GM21381 (cell line): ENCODE data around the gene GABRA6.
"Not testable (repeated sequence)": the region's sequence is repeated elsewhere in the genome, so short reads cannot be mapped to it uniquely, and the experiment has no call there.

ENCODE experiments used
- ATAC-seq: cut with Tn5 transposase; IDR thresholded peaks from one replicate; pipeline ENCODE4 v1.9.1; 2021; ENCODE audit warnings: mild to moderate bottlenecking, moderate library complexity; ENCODE audit not compliant: unreplicated experiment

GABRA6 gene

DNA sequence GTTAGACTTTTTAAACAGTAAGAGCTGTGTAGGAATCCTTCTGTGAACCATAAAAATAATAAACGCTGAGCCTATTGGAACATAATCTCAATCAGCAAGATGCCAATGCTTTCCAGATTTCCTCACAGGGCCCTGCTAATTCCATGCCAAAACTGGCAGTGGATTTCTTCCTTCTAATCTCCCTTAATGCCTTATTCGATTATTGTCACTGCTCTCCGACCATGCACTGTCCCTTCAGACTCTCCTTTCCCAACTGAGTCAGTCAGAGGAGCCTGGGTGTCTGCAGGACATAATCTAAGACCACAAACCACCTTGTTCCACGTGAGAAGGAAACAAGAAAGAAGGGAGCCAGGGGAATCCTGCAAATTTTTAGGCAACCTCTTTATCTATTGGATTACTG, at the start of gene GABRA6:
Gene GABRA6, plus strand, starts transcription at position 261 of the 400 bp plus-strand sequence. CDS start 269 bp downstream, outside the sequence.
- no peak for ATAC-seq

DNA sequence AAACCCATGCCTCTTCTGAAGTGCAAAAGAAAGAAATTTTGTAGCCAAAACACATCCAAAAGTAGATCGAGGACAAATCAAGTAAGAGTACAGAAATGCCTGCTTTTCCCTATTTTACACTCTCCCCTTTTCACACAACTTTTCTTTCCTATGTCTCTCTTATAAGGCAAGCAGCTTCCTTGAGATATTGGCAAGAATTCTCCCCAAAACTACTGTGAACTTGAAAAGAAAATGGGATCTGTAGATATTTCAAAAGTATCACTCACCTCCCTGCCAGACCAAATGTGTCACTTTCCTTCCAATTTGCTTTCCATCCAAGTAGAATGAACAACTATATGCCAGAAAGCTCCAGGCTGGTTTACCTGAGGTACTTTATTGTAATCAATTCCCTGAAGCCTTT, 47.9 kb upstream of the GABRA6 start:
- ATAC-seq, result no peak

DNA sequence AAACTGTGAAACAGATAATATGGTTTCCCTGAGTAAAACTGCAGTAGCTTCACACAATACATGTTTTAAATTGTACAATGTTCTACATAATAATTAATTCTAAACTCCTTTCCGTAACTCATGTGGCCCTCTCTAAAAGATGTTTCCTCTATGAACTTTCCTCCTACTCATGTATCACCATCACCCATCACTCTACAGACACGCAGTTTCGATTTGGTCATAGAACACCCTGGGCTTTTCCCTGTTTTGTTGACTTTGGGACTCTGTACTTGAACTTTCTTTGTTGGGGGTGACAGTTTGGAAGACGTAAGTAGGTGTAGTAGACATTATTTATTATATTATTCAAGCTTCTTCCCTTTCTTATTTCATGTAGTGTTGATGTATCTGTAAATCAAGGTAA, 44.1 kb upstream of the GABRA6 start:
- ATAC-seq, result no peak

DNA sequence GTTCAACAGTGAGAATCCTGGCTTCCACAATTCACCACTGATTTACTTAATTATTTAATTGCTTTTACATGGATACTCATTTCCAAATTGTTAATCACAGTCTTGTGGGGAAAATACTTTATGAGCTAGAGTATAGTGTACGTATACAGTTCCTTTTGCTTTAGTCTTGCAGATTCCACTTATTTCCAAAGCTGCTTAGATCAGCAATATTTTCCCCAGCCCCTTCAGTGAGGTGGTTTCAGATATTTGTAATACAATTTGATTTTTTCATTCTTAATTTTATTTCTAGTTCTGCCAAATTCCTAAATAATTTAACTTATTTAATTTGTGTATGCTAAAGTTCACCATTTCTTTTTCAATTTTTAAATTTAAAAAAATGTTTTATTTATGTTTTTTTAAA, 40.3 kb upstream of the GABRA6 start:
- no peak for ATAC-seq

DNA sequence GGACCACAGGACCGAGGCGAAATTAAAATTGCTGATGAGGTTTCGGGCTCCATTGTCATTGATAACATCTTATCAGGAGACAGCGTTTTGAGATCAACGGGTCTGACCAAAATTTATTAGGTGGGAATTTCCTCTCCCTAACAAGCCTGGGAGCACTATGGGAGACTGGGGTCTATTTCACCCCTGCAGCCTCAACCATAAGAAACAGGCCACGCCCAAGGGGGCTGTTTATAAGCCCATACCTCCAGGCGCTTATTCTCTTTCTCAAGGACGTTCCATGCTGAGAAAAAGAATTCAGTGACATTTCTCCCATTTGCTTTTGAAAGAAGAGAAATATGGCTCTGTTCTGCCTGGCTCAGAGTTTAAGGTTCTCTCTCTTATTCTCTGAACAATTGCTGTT, 33.6 kb upstream of the GABRA6 start:
- not testable (repeated sequence) for ATAC-seq

DNA sequence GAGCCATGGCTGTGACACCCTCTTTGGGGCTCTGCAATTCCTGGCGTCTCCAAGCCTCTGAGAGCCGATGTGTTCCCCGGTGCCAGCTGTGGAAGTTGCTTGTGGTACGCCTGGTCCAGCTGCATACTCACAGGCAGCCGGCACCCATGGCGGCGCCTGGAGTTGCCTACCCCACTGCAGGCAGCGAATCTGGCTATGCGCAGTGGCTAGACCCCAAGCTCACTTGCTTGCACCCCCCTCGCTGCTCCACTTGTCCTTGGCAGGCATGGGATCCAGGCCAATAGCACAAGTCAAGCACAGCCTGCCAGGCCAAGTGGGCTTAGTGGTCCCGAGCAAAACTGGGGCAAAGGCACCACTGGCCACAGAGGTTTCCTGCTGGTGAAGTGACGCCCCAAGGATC, 24.7 kb upstream of the GABRA6 start:
- ATAC-seq, result no peak

DNA sequence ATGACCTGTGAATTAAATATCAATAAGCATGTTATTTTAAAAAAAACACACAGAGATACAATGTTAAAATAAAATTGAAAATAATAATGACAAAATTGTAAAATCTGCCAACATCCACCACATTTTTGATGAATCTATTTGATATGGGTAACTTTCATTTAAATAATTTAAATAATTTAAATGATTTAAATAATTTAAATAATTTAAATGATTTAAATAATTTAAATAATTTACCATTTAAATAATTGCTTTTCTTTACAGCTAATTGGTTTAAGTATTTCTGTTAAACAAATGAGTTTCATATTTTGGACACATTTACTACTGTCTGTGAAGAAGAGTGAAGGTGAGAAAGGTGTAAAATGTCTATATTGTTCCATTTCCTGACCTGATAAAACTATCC, 22.1 kb upstream of the GABRA6 start:
- ATAC-seq, result no peak

DNA sequence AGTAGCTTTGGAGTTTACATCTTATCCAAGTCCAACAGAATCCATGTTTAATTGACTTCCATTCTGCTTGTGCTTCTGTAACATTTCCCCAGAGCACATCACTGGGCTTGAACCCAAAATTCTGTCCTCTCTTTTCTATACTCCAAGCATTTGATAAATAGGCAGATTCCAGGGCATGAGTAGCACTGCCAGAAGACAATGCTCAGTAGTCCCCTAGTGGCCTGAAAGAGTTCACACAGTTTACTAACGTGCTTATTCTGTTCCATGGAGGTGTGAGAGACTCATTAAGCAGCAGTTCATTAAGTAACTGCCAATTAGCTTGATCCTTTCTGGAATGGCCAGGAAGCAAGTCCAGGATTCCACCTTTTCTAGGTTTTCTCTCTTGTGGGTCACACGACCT, 9.4 kb upstream of the GABRA6 start:
- ATAC-seq, result peak; percentile 90

DNA sequence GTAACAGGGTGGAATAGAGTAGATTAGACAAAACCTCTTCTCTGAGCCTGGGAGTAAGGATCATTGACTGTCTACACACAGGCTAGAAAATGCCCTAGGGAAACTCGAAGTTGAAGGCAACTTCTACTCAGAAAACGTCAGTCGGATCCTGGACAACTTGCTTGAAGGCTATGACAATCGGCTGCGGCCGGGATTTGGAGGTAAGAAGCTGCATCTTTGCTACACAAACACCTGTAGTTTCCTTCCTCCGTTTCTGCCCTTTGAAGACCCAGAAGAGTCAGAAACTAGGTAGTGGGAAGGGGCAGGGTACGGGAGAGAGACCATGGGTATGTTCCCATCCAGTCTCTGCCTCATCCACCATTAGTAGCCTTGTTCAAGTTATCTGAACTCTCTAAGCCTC, 628 bp downstream of the GABRA6 start:
- no peak for ATAC-seq

DNA sequence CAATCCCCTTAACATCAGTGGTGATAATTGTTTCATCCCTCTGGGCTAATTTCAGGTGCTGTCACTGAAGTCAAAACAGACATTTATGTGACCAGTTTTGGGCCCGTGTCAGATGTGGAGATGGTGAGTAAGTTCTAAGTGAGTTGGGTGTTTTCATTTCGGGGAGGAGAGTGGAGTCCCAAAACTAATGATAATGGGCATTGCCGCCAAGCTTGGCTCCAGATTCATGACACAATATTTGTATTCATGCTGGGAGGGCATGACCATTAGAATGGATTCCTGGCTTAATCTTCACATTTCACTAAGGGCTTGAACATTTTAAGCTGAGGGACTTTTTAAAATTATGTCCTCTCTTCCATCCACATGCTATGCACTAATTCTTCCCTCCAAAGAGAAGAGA, 1.4 kb downstream of the GABRA6 start:
- ATAC-seq, result no peak

DNA sequence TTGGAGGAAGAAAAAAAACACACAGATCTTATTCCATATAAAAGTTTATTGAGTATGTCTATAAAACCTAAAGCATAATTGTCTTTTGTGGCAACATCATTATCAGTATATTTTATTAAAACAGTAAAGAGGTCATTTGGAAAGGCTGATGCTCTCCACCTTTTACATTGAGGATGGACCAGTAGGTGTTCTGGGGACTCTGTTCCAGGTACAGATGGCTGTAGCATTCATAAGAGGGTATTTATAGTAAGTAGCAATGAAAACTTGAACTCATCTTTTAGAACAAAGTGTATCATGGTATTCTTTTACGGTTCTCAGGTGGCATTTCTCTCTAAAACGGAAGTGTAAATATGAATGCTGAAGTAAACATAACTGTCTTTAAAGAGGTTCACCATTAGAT, 1.8 kb downstream of the GABRA6 start:
- ATAC-seq, result no peak

DNA sequence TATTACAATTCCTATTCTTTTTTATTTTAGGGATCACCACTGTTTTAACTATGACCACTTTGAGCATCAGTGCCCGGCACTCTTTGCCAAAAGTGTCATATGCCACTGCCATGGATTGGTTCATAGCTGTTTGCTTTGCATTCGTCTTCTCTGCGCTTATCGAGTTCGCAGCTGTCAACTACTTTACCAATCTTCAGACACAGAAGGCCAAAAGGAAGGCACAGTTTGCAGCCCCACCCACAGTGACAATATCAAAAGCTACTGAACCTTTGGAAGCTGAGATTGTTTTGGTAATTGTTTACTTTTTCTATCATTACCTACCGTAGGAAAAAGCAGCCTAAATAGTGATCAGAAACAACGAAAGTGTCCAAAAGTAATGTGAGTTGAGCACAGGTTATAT, 6.4 kb downstream of the GABRA6 start:
- ATAC-seq, result no peak

DNA sequence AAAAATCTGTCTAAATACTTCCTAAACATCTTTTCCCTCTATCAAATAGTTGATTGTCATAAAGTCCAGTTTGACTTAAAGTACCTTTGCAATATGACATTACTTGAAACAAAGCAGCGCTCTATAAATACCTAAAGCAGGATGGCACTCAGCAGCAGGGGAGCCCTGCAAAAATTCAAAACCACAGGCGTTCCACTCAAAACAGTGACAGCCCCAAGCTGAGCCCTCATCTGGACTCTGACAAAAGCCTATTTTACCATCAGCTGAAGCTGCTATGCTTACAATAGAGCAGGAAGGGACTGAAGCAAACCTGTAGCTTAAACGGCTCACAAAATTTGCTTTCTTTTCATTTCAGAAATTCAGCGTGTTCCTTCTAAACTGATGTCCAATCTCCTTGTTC, 11.5 kb downstream of the GABRA6 start:
- no peak for ATAC-seq

DNA sequence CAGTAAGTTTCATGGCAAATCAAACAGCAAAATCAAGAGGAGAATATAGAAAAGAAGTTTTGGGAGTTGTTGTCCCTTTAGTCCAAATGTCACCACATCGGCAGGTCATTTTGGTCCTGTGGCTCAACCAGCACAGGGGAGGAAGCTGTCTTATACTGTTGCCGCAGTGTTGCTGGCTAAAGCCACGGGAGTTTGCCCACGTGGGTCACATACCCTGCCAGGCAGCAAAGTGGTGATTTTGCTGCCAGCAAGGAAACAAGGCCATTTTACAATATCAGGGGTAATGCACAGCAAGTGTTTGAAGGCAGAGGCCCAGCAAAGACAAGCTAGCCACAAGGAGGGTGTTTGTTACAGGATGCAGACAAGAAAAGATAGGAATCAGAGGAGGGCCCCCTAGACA, 14.5 kb downstream of the GABRA6 start:
- ATAC-seq, result no peak

DNA sequence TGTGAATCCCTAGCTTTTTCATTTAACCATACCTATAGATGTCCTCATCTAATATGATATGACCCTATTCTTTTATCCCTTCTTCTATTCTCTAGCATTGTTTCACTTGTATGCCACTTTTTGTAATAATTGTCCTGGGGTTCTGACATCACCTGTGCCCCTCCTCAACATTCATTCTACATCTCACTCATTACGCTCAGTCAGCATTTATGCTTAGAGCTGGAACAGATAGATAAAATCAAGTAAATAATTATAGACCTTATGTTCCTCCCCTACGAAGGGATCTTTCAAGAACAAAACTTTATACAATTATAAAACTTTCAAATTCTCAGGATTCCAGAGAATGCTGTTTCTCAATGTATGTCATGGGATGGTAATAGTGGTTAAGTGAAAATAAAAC, 18.0 kb downstream of the GABRA6 start:
- ATAC-seq, result no peak

DNA sequence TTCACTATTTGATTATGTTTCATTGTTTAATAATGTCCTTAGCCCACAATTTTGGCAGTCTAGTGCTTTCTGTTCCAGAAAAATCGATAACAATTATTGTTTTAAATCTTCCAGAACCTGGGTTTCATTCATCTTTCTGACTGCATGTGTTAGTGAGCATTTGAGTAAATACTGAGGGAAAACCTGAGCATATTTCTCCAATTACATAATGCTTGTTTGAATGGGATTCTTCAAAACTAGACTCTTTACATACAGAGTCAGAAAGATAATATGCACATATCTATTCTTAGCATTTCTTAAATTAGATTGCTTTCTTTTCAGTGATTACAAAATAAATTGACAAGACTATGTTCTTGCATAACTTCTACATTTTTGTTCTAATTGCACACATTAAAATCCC, 21.9 kb downstream of the GABRA6 start:
- ATAC-seq, result no peak

DNA sequence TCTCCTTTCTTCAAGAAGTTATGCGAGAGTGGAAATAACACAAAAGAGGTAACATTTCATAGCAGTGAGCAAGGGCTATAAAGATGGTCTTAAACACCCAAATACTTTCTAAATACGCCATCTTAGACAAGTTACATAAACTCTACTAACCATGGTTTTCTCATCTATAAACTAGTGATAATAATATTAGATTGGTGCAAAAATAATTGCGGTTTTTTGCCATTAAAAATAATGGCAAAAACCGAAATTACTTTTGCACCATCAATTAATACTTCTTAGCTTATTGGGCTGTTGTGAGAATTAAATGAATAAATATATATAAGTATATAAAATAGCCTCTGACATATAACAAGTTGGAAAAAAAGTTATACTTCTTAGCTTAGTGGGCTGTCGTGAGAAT, 23.7 kb downstream of the GABRA6 start:
- no peak for ATAC-seq

DNA sequence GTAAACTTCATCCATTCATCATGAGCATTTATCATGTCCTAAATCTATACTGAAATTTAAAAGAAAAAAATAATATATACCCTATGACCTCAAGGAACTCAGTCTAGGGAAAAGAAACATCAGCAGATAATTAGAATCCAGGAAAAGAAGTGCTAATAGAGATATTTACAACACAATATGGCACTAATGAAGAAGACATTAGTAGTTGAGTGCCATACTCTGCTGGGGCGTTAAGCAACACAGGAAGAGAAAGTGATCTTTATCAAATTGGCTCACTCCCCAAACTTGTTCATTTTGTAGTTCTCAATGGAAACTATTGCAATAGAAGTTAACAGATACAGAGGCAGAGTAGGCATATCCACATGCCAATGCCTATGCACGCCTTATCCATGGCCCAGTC, 27.5 kb downstream of the GABRA6 start:
- no peak for ATAC-seq

DNA sequence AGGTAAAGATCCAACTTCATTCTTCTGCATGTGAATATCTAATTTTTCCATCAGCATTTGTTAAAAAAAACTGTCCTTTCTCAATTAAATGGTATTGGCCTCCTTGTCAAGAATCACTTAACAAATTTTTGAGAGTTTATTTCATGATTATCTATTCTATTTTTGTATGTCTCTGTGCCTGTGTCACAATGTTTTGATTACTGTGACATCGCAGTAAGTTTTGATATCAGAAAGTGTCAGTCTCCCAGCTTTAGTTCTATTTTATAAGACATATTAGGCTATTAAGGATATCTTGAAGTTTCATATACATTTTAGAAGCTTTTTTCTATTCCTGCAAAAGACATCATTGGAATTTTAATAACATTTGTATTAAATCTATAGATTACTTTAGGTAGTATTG, 33.6 kb downstream of the GABRA6 start:
- ATAC-seq, result no peak

DNA sequence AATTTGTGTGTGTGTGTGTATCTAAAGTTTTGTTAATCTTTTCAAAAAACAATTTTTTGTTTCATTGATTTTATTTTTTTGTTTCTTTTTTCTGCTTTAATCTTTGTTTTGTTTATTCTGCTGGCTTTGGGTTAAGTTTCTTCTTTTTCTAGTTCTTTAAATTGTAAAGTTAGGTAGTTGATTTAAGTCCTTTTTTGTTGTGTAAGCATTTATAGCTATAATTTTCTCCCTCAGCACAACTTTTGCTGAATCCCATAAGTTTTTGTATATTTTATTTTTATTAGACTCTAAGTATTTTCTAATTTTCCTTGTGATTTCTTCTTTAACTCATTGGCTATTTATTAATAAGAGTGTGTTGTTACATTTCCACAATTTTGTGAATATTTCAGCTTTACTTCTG, 34.9 kb downstream of the GABRA6 start:
- ATAC-seq, result no peak

DNA sequence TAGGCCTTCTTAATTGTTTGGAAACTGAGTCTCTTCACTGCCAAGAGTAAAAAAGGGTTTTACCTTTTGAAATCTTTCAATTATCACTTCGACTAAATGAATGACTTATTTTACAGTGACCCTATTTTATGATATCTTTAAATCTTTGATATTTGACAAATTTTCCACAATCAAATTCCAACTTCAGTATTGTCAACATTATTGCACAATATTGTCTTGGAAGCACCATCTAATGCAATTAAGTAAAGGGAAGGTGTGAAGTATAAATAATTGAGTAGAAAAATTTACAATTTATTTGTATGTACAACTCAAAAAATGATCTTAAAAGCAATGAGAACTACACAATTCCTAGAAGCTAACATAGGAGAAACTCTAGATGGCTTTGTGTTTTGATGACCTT, 49.2 kb downstream of the GABRA6 start:
- ATAC-seq, result no peak

DNA sequence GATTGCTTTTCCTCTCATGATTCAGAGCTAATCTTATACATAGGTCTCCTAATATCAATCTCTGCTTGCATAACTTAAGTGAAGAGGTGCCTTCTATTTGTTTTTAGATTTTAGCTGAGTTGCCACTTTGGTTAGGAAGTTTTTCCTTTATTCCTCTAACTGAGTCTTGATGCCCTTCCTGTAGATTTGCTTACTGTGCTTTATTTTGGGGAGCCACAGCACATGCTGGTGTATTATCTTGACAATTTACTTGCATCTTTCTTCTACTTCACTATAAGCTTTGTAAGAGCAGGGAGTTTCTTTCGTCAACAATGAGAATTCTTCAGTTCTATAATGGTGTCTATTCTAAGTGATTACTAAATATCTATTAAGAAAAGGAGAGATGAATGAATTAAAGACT, 54.9 kb downstream of the GABRA6 start:
- ATAC-seq, result no peak

DNA sequence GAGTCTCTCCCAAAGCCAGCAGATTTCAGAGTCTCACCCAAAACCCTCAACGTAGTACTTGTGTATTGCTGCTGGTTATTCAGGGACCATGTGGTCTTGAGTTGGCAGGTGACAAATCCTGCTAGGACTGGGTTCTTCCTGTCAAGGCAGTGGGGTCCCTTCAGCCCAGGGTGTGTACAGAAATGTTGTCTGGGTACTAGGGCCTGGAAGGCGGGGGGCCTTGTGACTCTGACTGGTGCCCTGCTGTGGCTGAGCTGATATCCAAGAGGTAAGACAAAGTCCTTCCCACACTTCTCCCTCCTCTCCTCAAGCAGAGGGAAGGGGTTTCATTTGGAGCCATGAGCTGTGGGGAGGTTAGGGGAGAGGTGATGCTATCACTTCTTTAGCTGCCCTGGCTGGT, 58.8 kb downstream of the GABRA6 start:
- no peak for ATAC-seq

DNA sequence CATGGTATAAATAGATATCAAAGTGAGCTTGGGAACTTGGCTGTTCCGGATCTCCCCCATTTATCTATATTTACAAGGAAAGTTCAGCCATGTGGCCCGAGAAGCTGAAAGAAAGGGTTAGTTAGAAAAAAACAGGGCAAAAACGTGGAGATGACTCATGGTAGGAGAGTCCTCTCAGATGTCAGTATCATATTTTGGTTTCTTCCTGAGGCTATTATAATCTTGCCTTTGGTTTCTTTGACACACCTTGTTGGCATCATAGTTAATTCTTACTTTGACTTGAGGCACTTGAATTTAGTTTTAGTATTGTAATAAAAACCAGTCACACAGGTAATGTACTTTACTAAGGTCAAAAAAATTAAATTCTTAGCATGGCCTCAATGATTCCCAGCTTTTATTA, 59.9 kb downstream of the GABRA6 start:
- ATAC-seq, result no peak
